Stimulated activated CD8-positive, alpha-beta memory T cell treated with anti-CD3 and anti-CD28 coated beads, Interleukin-4, amount 100 ng/mL, for 1 hour (primary cell): ENCODE measurements around the gene UVRAG.

ENCODE experiments used
- DNase-seq, 2 donors: peaks; one replicate each; pipeline ENCODE4 v3.0.0-alpha.2; 2020; ENCODE audit warnings: low read depth in 2 of 2, low spot score in 1 of 2

UVRAG gene

DNA sequence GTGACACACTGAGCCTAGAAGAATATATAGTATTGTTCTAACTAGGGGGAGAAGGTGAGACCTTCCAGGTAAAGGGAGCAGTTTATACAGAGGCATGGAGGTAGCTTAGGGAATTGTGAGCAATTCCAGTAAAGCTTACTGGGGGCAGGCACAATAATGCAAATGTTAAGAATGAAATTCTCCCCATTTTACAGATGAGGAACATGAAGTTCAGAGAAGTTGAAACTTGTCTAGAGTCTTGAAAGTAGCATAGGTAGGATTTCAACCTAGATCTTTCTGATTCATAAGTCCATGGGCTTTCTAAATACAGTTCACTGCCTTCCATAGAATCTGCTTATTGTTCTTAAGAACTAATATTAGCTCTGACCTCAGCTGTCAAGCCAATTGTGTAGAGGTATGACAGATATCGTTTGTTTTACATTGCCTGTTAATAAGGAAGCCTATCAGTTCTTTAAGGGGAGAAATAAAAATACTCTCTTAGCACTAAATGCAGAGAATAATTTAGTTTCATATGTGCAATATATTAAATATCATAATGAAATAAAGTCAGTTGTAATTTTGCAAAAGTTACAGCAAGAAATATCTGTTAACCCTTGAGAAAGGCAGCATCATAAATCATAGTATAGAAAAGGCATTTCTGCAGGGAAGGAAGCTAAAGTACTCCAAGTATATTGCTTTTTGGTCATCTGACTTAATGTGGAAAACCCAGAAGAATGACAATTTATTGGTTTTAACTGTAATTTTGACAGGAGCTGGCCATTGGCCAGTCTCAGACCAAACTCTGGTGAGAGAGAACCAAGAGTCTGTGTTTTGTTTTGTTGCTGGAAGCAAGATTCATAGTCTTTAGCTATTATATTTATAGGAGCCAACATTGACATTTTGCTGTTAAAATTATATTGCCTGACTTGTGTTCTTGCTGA, 181.8 kb downstream of the UVRAG start:
- DNase-seq, result no peak

DNA sequence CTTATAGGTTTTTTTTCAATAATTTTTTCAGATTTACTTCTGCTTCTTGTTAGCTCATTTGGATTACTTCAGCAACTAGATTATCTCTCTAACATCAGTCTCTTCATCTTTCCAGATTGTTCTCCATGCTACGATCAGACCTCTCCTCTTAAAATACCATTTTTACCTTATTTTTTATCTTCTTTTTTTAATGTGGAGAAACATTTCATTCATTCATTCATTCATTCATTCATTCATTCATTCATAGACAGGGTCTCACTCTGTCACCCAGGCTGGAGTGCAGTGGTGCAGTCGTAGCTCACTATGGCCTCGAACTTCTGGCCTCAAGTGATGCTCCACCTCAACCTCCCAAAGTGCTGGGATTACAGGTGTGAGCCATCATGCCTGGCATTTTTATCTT, 189.4 kb downstream of the UVRAG start:
- DNase-seq, result no peak

DNA sequence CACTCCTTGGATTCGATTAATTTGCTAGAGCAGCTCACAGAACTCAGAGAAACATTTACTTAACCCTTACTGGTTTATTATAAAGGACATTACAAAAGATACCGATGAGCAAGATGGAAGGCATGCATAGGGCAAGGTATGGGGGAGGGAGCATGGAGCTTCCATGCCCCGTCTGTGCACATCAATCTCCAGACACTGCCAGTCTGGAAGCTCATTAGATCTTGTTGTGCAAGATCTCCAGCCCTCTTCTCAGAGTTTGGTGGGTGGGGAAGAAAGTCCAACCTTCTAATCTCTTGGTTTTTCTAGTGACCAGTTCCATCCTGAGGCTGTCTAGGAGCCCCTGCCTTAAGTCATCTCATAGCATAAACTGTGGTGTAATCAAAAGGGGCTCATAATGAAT, 190.7 kb downstream of the UVRAG start:
- no peak for DNase-seq

DNA sequence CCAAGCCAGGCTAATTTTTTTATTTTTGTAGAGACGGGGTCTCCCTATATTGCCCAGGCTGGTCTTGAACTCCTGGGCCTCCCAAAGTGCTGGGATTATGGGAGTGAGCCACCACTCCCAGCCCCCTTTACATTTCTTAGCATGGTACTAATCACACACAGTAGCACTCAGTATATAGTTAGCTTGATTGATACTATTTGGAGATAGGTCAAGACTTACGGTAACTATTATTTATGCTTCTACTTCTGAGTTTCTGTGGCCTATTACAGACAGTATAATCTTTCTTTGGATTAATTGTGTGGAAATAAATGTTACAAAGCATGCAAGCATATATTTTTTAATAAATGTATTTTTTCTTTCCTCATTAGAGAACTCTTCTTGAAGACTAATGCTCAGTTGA, 192.2 kb downstream of the UVRAG start:
- no peak for DNase-seq

DNA sequence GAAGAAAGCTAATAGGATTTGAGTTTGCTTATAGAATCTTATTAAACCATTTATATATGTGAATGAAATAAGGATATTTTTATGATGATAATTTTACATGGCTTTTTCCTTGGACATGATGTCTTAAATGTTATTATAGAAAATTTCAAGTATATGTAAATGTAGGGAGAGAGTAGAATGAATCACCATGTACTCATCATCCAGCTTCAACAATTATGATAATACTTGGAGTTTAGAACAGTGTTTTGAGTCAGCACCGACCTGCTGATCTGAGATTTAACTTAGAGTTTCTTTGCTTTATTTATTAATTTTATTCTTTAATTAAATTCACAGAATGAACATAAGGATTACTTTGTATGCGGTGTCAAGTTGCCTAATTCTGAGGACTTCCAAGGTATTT, 193.5 kb downstream of the UVRAG start:
- DNase-seq, result no peak

DNA sequence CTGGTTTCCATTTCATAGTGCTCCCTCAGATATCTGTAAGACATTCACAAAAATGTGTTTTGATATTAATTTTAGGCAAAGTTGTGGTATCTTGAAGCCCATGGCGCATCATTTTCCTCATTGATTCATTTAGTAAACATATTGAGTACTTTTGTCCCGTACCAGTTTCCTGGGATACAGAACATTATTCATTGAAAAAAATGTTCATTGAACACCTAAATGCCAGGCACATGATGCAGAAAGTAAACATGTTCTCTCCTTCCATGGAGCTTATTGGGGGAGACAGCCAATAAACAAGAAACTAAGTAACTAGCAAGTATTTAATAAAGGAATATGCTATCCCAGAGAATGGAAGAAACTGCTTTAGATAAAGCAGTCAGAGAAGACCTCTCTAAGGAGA, 195.0 kb downstream of the UVRAG start:
- no peak for DNase-seq

DNA sequence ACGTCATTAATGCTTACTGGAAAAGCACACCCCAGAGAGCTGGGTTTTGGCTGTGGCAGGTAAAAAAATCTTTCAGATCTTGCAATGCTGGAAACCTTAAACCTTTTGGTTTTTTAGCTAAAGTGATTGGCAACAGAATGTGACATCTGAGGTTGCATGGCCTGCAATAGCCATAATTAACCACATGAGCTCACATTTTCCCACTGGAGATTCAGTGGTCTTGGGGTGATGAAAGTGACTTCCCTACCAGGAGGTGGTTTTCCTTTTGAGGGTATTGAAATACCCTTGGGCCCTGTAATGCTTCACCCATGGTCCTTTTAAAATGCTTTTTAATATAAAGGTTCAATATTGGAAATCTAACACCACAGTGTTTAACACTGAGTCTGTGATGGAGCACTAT, 198.5 kb downstream of the UVRAG start:
- DNase-seq, result no peak

DNA sequence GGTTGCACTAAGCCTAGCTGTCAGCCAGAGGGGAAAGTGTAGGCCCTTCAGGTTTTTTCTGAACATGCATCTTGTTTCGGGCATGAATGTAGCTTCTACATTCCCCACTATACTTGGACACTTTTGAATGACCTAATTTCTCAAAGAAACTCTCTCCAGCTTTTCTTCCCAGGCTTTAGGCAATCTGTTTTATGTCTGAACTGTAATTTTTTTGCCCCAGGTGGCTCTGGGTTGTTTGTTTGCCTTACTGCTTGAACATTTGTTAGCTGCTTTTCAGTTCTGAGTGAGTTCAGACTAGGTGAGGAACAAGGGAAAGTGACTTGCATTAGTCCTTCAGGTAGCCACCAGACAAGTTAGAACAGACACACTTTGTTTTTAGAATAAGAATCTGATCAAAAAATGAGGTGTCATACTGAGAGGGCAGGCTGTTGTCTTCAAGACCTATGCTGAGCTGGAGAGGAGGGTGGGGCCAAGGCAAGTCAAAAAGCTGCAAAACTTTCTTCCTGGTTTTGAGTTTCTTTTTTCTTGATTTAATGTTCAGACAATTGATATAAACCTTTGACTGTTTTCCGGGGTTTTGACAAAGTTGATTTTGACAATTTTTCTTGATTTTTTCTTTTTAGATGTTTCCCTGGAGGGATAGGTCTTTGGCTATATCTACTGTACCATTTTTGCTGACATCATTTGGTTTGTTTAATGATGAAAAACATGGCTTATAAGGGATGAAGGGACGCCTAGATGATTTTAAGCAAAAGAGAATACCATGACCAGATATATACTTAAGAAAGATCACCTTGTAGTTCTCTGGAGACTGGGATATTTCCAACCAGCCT, 208.4 kb downstream of the UVRAG start:
- DNase-seq, result no peak

DNA sequence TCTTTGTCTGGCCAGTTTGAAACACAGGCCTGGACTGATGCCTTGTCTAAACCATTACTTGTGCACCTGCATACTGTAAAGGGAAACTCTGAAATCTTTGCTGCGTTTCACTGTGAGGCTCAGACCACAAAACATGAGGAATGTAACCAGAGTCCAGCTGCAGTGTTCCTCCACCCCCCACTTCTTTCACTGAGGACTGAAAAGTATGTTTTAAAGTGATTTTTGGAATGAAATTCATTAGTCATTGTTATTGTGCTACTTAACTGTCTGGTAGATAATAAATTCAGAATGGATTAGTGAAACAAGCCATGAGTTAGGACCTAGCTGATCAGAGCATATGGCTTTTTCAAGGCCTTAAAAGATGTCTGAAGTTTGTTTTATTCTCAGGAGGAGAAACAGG, 210.1 kb downstream of the UVRAG start:
- DNase-seq, result no peak

DNA sequence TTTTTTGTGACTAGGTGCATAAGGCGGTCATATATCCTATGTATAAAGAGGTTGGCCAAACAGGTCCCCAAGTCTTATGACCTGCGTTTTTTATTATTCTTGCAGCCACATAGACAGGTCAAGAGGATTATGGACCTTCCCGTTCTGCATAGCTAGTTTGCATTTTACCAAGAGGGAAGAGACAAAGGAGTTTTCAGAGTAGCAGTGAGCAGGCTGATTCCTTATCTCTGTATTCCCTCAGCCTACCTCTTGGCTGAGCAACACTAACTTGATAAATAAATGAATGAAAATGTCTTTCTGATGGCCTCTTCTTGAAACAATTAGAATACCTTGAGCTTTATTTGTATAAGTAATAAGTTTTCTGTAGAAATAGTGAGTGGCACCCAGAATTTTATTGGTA, 210.8 kb downstream of the UVRAG start:
- no peak for DNase-seq

DNA sequence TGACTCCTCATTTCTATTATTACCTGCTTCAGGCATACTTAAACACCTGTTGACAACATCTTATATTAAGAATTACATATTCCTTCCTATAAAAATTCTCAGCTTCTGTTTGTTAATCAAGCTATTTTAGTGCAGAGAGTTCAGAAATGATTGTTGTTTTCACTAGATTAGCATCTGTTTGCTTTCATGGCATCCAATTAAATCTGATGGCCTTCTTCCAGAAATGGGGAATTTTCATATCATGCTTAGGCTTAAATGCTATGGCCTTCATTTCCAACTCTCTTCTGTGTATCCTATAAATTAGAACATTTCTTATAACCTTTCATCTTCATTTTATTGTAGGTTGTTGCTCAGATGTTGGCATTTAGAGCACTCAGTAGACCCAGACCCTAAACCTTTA, 211.3 kb downstream of the UVRAG start:
- no peak for DNase-seq

DNA sequence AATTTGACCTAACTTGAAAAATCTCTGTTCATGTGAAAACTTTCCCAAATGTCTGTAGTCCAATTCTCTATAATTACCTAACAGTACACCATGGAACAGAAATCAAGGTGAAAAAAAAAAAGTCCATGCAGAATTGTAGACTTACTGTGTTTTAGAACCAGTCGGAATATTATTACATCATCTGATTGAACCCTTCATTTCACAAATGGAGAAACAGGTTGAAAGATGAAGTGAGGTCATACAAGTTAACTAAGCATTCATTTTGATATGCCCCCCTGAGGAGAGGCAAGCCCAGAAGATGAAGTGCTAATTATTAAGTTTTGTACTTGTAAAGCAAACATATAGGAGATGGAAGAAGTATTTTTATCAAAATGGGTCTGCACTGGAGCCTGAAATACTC, 211.9 kb downstream of the UVRAG start:
- no peak for DNase-seq

DNA sequence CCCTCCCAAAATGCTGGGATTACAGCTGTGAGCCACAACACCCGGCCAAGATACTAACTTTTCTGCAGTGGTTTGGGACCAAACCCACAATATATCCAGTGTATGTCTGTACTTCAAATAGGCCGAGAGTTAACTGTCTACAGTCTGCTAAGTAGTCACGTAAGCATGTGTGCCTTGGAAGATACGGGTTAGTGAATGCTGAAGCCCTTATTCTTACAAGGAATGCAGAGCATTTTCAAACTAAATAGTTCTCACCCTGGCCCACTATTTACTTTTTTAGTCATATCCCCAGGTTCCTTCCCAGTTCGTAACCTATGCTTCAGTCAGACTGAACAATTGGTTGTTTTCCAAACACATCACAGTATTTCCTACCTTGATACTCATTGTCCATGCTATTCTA, 215.3 kb downstream of the UVRAG start:
- DNase-seq, result no peak

DNA sequence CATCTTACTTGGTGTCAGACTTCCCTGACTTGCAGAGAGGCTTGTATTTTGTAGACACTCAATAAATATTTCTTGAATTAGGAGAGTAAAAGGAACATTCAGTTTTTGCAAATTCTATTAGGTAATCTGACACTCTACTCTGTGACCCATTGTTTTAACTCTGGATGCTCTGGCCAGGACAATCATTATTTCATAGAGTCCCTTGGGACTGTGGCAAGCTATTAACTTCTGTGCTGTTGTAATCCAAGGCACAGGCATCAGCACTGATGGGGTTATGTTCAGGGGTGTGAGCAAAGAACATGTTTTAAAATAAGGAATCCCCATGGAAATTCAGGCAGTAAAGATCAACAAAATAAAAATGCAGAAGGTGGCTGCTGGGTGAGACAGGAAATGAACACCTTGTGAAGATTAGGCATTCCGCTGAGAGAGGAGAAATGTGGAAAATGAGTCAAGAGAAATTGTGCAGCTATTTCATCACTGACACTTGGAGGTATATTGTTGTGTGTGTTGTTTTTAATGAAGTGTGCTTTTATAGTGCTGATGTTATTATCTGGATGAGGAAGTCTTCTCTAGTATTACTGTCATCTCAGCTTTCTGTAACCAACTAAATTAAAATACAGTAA, 216.1 kb downstream of the UVRAG start:
- DNase-seq, result no peak

DNA sequence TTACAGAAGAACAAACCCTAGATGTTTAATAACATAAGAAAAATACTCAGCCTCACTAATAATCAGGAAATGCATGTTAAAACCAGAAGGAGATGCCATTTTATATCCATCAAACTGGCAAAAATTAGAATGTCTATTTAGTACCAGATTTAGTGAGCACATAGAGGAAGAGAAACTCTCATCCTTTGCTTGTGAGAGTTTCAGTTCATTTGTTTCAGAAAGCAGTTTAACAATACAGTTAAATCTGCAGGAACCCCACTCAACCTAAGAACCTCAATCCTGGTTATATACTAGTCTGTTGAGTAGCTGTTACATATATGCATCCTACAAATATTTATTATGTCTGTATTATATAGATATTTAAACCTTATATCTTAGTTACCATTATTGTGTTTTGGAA, 218.7 kb downstream of the UVRAG start:
- no peak for DNase-seq

DNA sequence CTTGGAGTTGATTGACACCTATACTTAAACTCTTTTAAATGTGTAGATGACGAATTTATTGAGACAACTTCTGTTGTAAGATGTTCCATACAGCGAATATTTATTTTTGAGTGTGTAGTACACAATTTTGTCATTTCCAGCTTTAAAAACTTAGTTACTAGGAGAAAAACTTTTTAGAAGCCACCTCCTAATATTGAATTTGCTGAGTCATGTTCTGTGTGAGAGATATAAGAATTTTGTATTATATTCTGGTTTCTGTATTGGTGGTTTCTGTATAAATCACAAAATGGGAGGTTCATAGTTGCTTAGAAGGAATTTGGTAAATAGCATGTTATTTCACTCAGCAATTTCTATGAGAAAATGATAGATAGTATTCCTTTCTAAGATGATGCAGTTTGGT, 220.0 kb downstream of the UVRAG start:
- DNase-seq, result no peak

DNA sequence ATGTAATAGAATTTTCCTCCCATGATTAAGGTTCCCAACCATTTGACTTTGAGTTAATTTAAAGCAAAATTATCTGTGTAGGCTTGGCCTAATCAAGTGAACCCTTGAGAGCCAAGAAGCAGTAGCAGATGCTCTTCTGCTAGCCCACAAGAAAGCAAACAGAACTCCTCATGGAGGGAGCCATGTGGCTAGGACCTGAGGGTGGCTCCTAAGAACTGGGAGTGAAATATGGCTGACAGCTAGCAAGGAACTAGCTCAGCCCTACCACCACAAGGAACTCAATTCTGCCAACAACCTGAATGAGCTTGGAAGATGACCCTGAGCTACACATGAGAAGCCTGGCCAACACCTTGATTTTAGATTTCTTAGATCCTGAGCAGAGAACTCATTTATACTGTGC, 223.6 kb downstream of the UVRAG start:
- no peak for DNase-seq

DNA sequence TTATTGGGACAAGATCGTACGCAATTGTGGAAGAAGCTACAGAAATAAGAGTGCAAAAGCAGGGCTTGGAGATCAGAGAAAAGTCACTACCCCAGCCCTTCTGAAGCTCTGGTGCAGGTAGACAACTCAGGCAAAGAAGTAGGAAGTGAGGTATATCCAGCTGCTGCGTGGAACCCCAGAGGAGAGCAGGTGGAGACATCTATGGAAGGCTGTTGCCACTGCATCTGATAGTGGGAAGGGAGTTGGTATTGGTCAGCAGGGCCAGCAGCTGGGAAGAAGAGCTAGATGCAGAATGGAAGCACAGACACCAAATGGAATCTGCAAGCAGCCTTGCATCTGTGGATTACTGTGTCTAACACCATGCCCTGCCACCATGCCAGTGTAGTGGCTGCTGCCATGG, 226.2 kb downstream of the UVRAG start:
- DNase-seq, result no peak

DNA sequence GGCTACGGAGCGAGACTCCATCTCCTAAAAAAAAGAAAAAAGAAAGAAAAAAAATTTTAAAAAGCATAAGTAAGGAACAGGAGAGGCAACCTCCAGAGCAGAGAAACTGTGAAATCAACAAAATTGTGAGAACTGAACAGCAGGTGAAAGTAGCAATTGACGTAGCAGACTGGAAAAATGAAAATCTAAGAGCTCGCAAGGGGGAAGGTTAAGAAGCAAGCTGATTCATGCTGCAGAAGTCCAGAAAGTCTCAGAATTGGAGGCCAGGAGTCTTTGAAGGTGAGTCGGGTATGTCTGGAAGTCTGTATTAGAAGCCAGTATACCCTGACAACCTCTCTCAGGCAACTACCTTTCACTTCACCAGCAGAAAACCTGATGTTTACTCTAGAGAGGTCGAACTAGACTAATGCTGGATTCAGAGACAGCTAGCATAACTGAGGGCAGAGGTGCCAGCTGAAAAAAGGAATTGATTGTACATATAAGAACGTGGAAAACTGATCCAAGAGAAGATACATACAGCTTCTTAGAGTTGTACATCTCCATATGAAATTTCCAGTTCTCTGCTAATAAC, 229.8 kb downstream of the UVRAG start:
- DNase-seq, result no peak

DNA sequence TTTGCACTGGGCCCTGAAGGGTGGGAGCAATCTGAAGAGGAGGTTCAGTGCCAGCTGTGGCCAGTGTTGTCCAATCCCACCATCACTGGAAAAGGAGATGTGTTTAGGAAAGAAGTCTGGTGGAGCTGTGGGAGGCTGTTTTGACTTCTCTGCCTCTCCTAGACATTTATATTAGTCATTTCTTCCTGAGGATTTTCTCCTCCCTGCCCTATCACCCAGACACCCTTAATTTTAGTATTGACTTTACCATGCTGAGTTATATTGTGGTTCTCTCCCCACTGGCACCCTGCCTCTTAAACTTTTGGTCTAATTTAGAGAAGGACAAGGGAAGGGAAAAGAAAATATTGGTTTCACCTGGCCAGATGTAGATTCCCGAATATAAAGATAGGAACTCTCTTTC, 232.2 kb downstream of the UVRAG start:
- DNase-seq, result no peak

DNA sequence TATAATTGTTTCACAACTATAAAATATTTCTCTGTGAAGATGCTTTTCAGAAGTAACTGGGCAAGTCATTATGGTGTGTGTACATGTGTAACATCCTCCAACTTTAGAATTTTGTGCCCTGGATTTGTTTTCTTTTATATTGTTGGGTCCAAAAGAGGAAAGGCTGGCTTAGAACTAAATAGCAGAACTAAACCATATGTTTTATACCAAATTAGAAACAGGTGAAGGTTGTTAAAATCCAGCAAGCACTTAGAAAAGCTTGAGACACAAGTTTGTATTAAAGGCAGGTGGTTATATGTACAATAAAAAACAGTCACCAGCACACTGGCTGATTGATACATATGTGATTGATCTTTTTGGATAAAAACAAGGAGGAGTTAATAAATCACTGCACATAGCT, 232.8 kb downstream of the UVRAG start:
- no peak for DNase-seq

DNA sequence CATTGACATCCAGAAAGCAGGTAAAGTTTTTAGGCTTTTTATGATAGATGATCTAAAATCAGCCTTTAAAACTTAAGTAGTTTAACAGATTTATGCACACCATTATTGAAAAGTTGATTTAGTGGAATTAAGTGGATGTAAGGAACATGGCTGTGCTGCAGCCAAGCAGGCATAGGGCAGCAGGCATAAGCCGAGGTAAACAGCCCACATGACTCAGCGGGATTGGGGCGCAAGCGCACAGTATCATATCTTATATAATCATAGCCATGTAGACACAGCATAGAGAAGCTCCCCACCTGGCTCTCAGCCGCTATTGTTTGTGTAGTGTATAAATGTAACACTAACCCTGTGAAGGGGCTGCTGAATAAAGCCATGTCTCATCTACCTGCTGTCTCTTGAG, 233.8 kb downstream of the UVRAG start:
- no peak for DNase-seq
